NCI-H2029 treated with DMSO at 0.1 percent for 48 hours (cell line): Measurements from ENCODE around the gene CRISPLD2.
"Not testable (repeated sequence)": the region's sequence is repeated elsewhere in the genome, so short reads cannot be mapped to it uniquely, and the experiment has no call there.

Experiments used
- DNase-seq: peaks from one replicate; lab custom pipeline; 2025; lab: John Stamatoyannopoulos, UW

Gene CRISPLD2

DNA sequence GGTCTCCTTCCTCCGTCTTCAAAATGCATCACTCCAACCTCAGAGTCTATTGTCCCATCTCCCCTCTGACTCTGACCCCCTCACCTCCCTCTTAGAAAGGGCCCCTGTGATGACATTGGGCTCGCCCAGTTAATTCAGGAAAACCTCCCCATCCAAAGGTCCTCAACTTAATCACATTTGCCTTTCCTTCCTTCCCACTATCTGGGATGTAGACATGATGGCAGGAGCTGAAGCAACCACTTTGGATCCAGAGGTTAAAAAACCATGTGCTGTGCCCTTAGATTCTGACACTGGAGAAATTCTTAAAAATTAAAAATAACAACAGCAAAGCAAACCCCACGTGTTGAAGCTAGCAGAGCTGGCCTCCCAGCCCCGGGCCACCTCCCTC lies 111.3 kb downstream of the CRISPLD2 start:
- DNase-seq = no peak

DNA sequence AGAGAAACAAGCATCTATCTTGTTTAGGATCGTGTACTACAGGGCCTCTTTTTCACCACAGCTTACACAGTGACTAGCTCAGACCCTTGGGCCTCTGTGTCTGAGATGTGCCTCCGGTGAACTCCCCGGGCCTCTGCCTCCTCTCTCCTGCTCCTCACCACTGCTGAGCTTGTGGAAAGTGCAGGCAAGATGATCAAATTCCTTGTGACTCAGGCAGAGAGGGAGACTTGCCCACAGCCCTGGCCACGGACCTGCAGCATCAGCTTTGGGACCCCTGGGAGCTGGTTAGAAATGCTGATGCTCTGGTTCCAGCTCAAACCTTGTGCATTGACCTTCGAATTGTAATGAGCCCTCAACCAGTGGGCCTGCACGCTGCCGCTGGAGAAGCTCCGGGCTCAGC lies 111.7 kb downstream of the CRISPLD2 start:
- DNase-seq = no peak

DNA sequence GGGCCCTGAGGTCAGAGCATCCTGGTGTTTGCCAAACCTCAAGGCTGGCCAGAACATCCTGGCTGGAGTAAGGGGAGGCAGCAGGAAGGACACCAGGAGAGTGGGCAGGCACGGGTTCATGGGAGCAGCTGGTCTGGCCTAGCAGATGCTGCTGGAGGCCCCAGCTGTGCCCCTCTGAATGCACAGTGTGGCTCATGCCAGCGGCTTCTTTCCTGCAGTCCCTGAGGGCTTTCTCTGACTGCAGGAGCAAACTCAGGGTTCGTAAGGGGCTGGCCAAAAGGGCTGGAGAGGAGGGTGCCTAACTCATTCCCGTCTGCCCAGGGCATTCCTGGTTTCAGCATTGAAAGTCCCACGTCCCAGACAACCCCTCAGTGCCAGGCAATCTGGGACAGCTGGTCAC lies 112.9 kb downstream of the CRISPLD2 start:
- DNase-seq = no peak

DNA sequence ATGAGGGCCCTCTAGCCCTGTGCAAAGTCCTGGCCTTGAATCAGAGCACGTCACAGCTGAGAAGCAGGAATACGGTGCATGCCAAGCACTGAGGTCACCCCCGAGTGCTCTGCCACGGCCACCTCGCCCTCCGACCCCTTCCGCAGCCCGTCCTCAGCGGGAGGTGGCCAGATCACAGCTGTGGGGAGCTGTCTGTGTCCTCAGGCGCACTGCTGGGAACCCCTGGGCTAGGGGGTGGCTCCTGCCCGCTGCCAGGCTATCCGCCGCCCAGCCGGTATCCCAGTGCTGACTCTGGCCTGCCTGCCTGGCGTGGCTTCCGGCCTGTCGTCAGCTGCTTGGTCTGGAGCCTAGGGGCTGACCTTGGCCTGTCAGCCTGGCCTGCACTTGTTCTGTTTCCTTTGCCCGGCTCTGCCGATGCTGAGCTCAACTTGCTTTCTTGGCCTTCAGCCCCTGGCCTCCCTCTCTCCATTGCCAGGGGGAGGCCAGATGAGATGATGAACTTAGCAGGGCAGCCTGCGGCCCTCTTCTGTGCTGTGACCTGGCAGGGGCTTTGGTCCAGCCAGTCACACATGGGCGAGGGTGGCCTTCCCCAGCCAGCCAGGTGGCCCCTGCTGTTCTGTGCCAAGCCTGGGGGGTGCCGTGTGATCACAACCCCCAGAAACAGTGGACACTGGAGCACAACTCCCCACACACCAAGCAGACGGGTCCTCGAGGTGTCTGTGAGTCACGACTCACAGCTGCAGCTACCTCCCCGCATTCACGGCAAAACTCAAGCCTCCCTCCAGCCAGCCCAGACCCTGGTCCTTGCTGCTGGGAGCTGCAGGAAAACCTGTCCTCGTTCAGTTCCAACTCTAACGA lies 114.2 kb downstream of the CRISPLD2 start:
- DNase-seq = no peak

DNA sequence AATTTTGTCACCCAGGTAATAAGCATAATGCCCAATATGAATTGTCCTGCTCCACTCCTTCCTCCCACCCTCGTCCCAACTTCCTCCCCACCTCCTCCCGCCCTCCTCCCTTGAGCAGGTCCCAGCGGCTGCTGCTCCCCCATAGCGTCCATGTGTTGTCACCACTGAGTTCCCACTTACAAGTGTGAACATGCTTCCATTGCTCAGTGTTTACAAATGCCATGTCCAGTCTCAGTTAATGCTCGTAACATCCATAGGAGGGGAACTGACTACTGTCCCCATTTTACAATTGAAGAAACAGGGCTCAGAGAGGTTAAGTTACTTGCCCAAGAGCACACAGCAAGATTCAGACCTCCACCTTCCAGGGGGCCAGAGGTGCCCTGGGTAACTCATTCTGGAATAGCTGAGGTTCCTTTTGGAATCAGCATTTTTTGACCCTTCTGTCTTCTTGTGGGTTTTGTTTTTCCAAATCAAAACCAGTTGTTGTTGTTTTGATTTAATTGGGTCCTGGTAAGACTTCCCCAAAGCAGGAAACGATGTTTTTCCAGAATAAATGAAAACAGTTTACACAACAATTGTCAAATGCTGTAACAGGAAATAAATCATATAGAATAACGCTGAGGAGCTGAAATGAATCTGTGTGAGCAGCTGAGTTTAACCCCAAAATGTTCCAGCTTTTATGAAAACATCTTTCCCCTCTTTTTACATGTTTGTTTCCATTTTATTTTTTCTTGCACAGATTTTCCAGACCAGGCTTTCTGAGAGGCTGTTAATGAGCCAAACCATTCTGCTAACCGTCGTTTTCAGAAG lies 117.6 kb downstream of the CRISPLD2 start:
- DNase-seq = no peak

DNA sequence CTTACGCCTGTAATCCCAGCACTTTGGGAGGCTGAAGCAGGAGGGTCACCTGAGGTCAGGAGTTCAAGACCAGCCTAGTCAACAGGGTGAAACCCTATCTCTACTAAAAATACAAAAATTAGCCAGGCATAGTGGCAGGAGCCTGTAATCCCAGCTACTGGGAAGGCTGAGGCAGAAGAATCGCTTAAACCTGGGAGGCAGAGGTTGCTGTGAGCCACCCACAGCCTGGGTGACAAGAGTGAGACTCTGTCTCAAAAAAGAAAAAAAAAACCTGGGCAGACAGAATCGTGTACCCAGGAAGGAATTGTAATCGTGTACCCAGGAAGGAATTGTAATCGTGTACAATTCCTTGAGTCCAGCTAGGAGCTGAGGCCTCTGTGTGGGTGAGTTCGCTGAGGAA lies 118.8 kb downstream of the CRISPLD2 start:
- not testable (repeated sequence) for DNase-seq

DNA sequence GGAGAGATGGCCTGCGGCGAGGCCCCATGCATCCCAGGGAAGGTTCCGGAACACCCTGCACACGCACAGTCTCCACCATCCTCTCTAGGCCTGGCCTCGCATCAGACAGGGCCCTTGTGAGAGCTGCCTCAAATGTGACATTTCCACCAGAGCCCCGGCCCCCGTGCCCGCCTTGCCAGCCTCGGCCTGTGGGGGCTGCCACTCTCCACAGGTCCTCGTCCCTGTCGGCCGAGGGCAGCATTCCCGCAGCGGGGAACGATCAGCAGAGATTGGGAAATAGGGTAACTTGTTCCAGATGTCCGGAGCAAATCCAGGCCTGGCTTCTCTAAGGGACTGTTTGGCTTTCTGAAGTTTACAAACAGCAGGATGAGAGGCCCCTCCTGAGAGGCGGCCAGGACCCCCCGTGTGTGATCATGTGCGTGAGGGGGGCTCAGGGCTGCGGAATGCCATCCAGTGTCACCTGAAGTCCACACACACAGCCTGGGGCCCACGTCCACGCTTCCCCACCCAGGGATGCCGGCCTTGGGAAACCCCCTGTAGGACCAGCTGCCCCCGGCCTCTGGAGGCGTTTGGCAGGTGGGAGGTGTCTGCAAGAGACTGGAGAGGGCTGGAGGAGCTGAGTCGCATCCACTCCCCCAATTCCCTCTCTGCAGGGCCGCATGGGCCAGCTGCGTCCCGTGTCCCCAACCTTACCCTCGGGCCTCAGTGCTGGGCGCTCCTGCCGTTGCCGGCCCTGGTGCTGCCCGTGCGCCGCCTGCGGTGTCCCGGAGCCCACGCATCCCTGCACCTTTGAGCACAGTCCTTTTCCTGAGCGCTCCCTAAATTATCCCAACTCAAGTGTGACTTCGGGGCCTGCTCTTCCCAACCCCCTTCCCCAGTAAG lies 121.1 kb downstream of the CRISPLD2 start:
- DNase-seq = no peak

DNA sequence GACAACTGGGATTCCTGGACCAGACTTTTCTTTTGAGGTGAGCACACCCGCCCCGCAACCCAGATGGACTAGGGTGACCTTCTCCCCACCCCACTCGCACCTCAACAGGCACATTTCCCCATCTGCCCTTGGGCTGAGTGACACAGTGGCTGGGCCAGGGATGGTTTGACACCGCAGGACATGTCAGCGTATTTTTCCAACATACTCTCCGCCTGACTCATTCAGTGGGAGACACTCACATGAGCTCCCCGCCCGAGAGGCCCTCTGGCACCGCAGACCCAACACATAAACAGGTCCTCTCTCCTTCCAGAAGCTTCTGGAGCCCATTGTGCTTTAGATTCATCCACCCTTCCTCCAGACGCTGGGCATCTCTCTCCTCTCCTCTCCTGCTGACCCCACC lies 122.1 kb downstream of the CRISPLD2 start:
- no peak for DNase-seq

DNA sequence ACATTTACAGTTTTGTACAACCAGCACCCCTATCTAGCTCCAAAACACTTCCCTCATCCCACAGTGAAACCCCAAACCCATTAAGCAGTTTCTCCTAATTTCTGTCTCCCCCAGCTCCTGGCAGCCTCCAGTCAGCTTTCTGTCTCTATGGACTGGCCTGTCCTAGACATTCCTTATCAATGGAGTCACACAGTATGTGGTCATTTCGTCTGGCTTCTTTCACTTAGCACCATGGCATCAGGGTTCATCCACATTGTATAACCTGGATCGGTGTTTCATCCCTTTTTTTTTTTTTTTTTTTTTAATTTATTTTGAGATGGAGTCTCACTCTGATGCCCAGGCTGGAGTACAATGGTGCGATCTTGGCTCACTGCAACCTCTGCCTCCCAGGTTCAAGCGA lies 123.0 kb downstream of the CRISPLD2 start:
- DNase-seq = no peak

DNA sequence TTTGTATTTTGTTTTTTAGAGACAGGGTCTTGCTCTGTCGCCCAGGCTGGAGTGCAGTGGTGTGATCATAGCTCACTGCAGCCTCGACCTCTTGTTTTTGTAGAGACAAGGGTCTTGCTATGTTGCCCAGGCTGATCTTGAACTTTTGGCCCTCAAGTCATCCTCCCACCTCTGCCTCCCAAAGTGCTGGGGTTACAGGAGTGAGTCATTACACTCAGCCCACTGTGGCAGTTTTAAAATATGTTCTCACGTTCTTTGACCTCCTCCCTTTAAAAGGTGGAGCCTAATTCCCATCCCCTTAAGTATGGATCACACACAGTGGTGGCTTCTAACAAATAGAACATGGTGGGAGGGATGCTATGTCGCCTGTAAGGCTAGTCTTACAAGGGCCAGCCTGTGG lies 123.8 kb downstream of the CRISPLD2 start:
- DNase-seq = no peak

DNA sequence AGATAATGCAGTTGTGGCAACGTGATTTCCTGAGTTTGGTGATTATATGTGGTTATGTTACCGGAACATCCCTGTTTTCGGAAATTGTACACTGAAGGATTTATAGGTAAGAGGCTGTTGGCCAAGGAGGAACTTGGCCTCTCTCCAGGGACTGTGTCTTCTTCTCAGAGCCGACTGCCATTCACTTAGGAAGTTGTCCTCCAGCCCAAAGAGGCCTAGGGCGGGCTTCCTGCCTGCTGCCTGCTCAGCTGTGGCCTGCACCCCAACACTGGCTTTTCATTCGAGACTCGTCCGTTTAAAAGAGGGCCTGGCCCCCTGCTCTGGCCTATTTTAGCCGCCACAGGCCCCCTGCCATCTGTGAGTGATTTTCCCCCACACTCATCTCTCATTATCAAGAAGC lies 127.2 kb downstream of the CRISPLD2 start:
- DNase-seq = peak; percentile 49

DNA sequence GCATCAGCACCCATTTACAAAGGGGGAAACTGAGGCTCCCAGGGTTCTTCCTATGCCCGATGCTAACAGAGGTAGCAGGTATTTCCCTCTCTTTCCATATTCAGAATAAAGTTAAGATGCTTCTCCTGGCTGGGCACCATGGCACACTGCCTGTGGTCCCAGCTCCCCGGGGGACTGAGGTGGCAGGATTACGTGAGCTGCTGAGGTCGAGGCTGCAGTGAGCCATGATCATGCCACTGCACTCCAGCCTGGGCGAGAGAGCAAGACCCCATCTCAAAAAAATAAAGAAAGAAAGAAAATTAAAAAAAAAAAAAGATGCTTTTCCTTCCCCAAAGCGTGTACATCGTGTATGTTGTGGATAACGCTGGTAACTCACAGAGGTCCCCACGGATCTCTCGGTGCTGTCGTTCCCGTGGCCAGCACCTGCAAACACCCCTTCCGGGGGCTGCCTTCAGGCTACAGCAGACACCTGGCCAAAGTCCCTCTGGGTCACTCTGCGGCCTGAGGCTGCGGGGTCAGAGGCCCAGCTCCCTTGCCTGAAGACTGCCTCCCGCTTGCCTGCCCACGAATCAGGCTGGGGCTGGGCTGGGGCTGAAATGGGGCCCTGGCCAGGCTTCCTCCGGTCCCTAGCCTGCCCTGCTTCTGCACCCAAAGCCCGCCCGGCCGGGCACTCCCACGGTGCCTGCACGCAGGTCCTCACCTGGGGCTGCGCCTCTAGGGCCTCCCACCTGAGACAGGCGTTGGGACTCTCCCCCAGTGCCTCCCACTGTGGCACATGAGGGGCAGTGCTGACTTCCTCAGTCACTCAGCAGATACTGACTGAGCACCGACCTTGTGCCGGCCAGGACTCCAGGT lies 128.4 kb downstream of the CRISPLD2 start:
- DNase-seq = no peak

DNA sequence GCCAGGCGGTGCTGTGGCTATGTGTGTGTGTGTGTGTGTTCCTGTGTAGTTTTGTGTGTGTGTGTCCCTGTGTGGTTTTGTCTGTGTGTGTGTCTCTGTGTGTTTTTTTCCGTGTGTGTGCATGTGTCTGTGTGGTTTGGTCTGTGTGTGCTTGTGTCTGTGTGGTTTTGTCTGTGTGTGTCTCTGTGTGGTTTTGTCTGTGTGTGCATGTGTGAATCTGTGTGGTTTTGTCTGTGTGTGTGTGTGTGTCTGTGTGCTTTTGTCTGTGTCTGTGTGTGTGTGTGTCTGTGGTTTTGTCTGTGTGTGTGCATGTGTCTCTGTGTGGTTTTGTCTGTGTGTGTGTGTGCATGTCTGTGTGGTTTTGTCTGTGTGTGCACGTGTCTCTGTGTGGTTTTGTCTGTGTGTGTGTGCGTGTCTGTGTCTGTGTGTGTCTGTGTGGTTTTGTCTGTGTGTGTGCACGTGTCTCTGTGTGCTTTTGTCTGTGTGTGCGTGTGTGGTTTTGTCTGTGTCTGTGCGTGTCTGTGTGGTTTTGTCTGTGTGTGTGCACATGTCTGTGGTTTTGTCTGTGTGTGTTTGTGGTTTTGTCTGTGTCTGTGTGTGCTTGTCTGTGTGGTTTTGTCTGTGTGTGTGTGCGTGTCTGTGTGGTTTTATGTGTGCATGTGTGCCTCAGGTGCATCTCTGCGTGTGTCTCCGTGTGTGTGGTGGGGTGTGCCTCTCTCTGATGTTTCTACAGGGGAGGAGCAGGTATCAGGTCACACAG lies 129.2 kb downstream of the CRISPLD2 start:
- DNase-seq = no peak

DNA sequence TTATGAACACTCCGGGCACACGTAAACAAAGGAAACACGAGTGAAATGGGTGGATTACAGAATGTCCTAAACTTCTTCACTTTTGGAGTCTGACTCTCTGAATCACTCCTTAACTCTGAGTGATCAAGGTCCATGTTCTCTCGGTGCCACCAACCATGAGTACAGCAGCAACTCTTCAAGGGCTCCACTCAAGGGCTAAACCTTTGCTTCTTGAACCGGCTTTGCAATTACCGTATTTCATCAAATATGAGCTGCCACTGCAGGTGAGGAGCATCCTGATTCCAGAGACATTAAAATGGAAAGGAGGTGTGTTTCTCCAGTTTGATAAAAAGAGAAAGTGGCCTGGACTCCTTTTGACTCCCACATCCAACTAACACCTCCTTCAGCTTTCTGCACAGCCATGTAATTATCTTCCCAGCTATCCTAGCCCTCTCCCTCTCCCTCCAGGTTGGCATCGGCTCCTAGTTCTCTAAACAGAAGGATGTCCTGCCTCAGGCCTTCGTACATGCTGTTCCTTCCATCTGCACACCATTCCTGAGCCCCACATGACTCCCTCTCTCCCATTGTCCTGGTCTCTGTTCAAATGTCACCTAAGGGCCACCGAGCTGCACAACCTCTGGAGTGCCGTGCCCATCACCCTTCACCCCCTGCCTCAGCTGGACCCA lies 130.1 kb downstream of the CRISPLD2 start:
- no peak for DNase-seq

DNA sequence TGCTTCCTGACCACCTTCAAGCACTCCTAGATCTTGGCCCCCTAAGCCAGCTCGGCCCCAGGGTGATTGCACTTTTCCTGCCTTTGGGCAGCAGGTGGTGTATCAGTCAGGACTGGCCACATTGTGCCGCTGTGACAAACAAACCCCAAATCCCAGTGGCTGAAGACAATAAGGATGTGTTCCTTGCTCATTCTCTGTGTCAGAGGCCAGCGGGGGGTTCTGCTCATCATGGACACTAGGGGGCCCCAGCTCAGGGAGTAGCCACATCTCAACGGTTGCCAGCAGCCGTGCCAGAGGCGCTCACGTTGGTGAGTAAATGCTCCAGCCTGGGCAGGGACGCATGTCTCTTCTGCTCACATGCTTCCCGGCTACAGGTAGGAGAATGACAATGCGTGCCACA lies 131.1 kb downstream of the CRISPLD2 start:
- DNase-seq = no peak

DNA sequence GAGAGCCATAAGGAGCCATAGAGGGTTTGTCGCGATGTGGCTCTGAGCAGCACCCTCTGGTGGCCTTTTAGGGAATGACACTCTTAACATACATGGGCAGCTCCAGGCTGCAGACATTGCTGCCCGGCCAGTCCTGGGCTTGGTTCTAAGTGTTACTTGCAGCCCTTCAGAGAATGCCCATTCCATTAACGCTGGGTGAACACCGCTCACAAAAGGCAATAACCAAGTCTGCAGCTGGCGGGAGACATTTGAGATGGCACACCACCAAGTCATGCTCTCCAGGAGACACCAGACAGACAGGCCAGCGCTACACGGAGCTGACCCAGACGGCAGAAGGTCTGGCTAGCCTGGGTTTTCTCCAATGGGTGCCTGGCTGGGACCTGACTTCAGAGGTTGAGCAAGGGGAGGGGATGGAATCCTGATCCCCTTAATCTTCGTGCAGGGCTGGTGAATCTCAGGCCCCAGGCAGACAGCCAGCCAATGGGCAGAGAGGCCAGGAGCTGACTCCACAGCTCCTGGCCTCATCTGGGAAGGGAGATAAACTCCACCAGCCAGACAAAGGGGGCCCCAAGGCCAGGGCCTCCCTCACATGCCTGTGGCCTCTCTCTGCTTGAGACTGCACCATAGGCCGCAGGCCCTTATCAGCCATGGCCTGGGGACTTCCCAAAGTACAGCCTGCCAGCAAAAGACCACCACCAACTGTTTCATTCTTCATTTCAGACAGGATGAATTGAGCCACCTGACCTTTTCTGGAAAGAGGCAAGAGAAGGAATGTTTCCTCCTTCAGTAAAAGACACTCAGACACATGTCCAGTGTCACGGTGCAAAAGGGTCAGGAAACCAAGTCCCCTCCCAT lies 132.8 kb downstream of the CRISPLD2 start:
- DNase-seq = peak; percentile 27

DNA sequence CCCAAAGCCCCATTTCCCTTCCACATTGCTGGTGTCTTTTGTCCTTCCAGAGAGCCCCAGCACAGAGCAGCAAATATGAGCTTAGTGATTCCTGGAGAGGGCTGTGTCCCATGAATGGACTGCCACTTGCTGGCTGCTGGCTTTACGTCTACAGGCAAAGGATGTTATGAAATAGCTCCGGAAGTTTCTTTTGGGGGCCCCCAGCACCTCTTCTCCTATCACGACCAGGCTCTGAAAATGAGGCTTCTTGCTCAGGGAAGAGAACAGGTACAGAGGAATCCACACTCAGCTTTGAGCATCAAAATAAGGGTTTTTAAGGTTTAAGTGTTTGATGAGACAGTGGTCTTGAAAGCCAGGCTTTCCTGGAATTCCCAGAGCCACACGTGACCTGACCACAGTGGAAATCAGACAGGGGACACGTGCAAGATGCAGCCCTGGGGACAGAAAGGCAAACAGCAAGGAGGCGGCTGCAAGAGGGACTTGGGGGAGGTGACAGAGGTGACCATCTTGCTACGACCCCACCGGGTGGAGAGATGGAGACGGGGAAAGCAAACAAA lies 133.5 kb downstream of the CRISPLD2 start:
- no peak for DNase-seq

DNA sequence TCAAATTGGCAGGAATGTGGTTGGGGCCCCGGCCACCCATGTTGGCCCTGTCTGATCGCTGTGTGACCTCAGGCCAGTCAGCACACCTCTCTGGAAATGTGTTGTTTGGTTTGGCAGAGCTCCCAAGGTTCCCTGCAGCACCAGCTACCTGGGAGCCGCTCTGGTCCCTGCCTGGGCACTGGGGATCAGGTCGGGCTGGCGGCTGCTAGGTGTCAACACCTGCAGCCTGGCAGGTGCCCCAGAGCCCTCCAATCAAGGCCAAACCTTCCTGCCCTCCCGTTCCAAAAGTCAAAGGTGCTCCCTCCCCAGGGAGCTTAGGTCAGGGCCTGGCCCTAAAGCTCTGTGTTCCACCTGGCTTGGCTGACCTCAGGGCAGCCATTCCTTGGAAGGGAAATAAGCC lies 135.6 kb downstream of the CRISPLD2 start:
- DNase-seq = no peak

DNA sequence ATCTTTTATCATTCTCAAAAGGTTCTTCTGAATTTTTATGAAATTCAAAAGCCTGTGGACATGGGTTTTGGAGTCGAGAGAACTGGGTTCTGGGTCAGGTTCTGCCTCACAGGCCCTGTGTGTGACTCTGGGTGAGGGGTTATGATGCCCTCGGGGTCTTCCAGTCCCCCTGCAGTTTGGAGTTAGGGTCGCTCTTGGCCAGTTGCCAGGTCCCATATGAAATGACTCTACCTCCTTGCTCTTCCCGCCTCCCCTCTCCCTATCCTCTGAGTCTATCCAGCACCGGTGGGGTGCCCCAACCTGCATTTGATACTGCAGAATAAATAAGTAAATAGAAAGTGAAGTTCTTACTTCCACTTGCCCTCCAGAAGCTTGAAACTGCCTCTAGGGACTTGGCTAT lies 137.4 kb downstream of the CRISPLD2 start:
- no peak for DNase-seq
